DMS153 (cell line): Measurements from ENCODE around the gene FKBP1B.
"Not testable (repeated sequence)": the region's sequence is repeated elsewhere in the genome, so short reads cannot be mapped to it uniquely, and the experiment has no call there.

Experiments
- DNase-seq: peaks from one replicate; lab custom pipeline; 2025; lab: John Stamatoyannopoulos, UW

Gene FKBP1B

DNA sequence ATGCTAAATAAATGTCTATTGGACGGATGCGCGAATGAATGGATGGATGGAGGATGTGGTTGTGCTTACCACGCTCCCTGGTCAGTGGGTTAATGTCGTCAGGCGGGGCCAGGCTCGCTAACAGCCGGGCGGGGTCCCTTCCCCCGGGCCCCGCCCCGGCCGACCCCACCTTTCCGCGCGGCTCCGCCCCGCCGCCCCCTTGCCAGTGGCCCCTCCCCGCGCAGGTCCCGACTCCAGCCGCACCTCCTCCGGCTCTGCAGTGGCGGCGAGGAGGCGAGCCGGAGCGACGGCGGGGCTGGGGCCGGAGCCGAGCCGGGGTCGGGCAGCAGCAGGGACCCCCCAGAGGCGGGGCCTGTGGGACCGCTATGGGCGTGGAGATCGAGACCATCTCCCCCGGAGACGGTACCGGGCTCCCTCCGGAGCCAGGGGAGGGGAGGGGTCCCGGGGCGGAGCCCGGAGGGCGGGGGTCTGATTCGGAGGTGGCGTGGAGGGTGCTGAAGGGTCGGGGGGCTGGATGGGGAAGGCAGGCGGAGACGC, at the start of gene FKBP1B:
FKBP1B (plus strand) TSS at position 257 of the 537 bp plus-strand sequence; CDS start at position 366, 109 bp downstream.
- DNase-seq: no peak

GRCh38 chr2:24007693-24008092, 41.8 kb upstream of the FKBP1B start:
- DNase-seq: no peak

DNA sequence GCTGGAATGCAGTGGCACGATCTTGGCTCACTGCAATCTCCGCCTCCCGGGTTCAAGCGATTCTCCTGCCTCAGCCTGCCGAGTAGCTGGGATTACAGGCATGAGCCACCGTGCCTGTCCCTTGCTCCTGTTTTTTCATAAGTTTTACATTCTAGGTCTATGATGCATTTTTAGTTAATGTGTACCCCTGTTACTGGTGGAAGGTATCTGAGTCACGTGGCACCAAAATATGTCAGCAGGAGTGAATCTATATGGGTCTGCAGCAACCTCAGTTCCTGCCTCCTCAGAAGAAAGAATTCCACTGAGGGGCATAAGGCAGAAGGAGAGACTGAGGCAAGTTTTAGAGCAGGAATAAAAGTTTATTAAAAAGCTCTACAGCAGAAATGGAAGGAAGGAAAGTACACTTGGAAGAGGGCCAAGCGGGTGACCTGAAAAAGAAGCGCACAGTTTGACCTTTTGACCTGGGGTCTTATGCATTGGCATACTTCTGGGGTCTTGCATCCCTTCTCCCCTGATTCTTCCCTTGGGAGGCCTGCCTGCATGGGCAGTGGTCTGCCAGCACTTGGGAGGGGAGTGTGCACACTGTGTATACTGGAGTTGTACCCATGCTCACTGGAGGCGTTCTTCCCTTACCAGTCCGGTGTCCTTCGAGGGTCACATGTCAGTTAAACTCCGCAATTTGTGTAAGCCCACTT, 40.7 kb upstream of the FKBP1B start:
- DNase-seq: no peak

- DNase-seq: no peak
Measured at GRCh38 chr2:24009367-24009679, 40.2 kb upstream of the FKBP1B start.

DNA sequence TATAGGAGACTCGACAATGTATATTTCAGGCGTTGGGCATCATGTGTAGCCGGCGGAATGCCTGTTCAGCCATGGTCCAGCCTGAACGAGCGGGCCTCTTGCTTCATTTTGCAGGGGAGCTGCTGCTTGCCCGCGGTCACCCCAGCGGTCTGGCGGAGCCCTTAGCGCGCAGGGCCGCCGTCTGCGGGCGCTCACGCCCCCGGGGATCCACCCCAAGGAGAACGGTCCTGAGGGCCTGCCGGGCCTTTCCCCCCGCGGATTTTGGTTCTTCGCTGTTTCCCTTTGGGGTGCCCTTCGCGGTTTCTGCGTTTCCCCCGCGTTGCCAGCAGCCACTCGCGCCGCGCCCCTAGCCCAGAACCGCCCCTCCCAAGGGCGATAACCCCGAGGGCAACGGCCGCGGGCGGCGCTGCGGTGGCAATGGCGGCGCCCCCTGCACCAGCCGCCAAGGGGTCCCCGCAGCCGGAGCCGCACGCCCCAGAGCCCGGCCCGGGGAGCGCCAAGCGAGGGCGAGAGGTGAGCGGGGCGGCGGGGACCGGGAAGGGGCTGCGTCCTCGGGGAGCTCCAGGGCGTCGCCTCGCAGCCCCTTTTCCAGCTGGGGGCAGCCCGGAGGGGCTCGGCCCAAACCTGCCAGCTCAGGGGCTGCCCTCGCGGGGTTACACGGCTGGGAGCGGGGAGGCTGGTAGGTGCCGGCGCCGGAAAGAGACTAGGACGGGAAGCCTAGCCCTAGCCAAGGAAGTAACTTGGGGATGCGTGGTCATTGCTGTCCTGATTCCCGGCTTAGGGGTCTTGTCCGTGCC, 39.7 kb upstream of the FKBP1B start, which contains the start of gene MFSD2B:
MFSD2B (plus strand) TSS at position 406 of the 797 bp plus-strand sequence; CDS start at position 418, 12 bp downstream.
- no peak for DNase-seq

DNA sequence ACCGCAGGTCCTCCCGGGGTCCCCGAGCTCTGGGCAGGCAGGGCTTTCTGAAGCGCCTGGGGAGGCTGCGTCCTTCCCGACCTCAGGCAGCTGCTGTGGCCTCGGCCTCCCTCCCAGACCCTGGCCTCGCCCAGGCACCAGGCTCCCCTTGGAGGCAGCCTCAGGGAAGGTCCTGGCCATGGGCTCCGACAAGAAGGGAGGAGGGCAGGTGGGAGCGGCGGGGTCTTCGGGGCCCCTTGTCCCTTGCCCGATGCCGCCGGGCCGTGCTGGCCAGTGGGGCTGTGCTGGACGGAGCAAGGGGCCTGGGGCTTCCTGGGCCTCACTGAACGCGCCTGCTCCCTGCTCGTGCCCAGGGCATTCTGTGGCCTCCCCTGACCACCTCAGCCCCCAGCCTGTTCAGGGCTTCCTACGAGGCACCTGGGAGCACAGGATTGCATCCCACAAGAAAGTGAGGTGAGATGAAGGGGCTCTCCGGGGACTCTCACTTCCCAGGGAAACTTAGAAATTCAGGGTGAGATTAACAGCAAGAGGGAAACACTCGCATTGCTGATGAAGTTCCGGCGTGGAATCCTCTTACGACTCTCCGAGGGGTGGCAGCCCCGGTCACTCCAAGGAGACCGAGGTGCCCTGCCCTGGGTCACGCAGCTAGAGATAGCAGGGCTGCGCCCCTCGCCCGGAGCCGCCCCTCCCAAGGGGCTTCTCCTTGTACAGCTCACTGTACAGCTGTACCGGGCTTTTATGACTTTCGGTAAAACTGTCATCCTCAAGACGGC, 38.9 kb upstream of the FKBP1B start:
- DNase-seq: no peak

DNA sequence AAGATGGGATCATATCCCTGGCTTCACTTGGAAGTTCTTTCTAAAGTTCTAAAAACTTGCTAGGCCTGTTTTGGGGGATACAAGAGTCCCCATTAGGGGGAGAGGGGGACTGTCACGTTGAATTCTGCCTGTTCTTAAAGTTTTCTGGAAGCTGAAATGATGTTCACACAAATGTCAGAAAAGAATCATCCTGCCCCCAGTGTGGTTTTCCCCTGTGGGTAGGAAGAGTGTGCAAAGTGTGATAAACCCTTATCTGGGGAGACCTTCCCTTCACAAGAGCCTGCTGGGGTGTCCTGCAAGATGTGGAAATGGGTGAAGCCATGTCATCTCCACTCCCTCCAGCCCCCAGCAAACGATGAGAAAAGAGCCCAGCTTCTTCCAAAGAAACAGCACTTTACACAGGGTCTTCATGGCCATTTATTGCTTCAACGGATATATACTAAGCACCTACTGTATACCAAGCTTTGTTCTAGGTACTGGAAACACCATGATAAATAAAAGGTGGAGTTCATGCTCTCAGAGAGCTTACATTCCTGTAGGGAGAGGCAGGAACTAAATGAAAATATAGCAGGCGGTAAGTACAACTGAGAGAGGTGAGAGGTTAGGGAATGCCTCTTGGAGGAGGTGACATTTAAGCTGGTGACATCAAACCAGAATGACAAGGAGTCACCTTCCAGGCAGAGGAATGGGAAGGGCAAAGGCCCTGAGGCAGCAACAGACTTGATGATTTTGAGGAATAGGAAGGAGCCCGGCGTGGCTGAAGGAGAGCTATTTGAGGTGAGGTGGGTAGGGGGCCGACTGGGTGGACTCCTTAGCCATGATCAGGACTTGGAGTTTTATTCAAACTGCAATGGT, 38.1 kb upstream of the FKBP1B start:
- no peak for DNase-seq

GRCh38 chr2:24012521-24013188, 36.9 kb upstream of the FKBP1B start:
- no peak for DNase-seq

- DNase-seq: not testable (repeated sequence)
Measured at GRCh38 chr2:24014902-24015301, 34.6 kb upstream of the FKBP1B start.

GRCh38 chr2:24015562-24016375, 33.8 kb upstream of the FKBP1B start:
- DNase-seq: no peak

DNA sequence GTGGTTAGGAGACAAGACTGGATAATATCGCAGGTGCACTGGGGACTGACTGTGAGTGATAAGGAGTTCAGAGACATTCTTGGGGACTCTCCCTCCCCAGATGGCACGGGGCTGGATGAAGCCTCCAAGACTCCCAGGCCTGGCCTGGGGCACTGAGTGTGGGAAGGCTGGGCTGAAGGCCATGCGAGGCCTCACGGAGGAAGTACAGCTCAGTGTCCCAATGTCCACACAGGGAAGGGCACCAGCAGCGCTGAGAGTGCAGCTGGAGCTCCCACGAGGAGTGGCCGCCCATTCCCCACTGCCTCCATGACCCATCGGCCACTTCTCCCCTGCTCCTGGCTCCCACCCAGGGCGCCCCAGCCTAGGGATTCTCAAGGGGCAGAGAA, 33.2 kb upstream of the FKBP1B start:
- no peak for DNase-seq

- no peak for DNase-seq
Measured at GRCh38 chr2:24016853-24017703, 32.5 kb upstream of the FKBP1B start.

- no peak for DNase-seq
Measured at GRCh38 chr2:24017711-24018110, 31.8 kb upstream of the FKBP1B start.

GRCh38 chr2:24018241-24018640, 31.3 kb upstream of the FKBP1B start:
- DNase-seq: no peak

DNA sequence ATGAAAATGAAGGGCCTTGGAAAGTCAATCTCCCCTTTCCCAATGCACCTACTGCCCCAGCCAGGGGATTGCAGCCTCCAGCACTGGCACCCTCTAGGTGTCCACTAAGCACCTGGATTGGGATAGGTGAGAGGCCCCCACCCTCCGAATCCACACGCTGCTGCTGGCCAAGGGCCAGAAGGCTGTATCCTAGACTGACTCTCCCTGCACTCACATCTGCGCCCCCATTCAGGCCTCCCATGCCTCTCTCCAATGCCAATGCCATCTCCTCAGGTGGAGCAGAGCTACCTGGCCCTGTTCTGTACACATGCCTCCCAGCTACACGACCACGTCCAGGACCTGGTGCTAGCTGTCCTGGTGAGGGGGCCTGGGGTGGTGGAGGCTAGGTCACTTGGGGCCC, 29.8 kb upstream of the FKBP1B start:
- no peak for DNase-seq

DNA sequence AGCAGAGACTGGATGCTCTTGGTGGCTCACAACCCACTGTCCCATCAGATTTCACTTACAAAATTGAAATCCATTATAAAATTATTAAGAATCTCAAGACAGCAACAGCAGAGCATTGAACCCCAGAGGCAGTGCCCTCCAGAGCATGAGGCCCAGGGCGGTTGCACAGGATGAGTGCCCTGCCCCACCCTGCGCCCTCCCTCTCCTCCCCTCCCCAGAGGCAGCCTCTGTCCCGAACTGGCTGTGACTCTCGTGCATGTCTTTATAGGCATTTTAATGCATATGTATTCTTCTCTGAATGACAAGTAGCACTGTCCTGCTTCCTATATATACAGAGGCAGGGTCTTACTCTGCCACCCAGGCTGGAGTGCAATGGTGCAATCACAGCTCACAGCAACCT, 29.3 kb upstream of the FKBP1B start:
- DNase-seq: no peak

GRCh38 chr2:24021122-24021998, 28.2 kb upstream of the FKBP1B start:
- no peak for DNase-seq

DNA sequence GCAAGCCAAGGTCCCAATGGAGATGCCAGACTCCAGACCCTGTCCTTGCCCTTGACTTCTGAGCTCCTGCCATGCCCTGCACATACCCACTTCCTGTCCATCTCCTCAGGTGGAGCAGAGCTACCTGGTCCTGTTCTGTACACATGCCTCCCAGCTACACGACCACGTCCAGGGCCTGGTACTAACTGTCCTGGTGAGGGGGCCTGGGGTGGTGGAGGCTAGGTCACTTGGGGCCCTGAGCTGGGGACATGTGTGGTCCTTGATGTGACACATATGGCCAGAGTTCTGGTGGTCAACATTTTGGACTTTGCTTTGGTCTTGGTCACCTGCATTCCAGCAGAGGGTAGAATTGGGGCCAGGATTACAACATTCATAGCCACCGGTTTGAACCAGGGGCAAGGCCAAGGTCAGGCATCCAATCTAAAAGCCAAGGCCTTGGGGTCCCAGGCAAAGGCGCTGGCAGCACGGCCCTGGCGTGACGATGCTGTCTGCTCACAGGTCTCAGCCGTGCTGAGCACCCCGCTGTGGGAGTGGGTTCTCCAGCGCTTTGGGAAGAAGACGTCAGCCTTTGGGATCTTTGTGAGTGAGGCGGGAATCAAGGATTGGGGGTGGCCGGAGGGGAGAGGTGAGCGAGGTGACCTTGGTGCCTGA, 27.1 kb upstream of the FKBP1B start:
- no peak for DNase-seq
